GM18868 (cell line): ENCODE results near the gene STARD13.
A peak's percentile ranks its signal among the peaks of the same experiment; 100 is the strongest.

Experiments used
- ATAC-seq: cut with Tn5 transposase; IDR thresholded peaks from one replicate; pipeline ENCODE4 v1.9.1; 2021; ENCODE audit warnings: mild to moderate bottlenecking, moderate library complexity; ENCODE audit not compliant: unreplicated experiment

STARD13 gene

DNA sequence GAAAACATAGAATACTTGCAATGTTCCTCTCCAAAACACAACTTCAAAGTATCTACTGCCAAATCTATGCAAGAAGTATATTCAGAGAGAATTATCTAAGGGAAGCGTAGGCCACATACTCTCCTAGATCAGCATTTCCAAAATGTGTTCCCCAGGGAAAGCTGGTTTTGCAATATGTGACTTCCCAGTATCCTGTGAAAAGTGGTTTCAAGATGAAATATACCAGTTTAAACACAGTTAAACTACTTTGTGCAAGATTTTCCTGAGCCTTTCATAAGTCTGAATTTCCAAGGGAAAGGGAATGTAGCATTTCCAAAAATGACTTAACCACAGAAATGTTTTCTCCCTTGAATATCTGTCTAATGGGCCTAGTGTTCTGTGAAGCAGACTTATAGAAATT, 7.6 kb downstream of the STARD13 start:
- no peak for ATAC-seq

GRCh38 chr13:33277037-33277740, 8.4 kb downstream of the STARD13 start:
- ATAC-seq: no peak

GRCh38 chr13:33276570-33276969, 9.0 kb downstream of the STARD13 start:
- no peak for ATAC-seq

GRCh38 chr13:33275916-33276315, 9.6 kb downstream of the STARD13 start:
- ATAC-seq: no peak

- ATAC-seq: no peak
Measured at GRCh38 chr13:33274264-33274663, 11.3 kb downstream of the STARD13 start.

DNA sequence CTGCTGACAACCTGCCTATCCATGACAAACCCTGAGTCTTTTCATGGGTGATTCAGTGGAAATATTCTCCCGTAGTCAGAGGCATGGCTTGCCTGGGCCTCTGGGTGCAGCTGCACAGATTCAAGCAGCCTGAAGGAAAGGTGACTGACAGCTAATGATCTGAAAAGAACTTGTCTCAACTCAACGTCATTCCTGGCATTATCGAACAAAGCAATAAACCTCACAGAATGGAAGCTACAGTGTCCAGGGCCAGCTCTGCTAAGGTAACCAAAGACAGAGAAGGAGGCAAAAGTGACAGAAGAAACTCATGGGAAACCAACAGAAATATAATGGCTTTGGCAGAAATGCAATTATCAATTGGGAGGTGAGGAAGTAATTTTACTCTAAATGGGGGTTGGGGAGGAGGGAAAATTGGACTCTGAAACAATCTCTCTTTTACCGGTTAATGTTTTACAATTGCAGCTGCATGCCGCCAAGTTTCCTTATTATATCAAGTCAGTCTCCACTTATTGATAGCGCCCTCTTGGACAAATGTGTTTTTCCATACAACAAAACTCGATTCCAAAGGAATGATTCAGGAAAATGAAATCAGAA, 12.9 kb downstream of the STARD13 start:
- no peak for ATAC-seq

- no peak for ATAC-seq
Measured at GRCh38 chr13:33271759-33272158, 13.8 kb downstream of the STARD13 start.

- no peak for ATAC-seq
Measured at GRCh38 chr13:33270895-33271538, 14.5 kb downstream of the STARD13 start.

GRCh38 chr13:33265607-33266006, 19.9 kb downstream of the STARD13 start:
- no peak for ATAC-seq

- ATAC-seq: no peak
Measured at GRCh38 chr13:33265133-33265532, 20.4 kb downstream of the STARD13 start.

GRCh38 chr13:33264620-33264978, 21.0 kb downstream of the STARD13 start:
- ATAC-seq: no peak

GRCh38 chr13:33263976-33264619, 21.5 kb downstream of the STARD13 start:
- ATAC-seq: no peak

- ATAC-seq: no peak
Measured at GRCh38 chr13:33263484-33263883, 22.1 kb downstream of the STARD13 start.

- peak; percentile 51 for ATAC-seq
Measured at GRCh38 chr13:33262997-33263396, 22.6 kb downstream of the STARD13 start.

DNA sequence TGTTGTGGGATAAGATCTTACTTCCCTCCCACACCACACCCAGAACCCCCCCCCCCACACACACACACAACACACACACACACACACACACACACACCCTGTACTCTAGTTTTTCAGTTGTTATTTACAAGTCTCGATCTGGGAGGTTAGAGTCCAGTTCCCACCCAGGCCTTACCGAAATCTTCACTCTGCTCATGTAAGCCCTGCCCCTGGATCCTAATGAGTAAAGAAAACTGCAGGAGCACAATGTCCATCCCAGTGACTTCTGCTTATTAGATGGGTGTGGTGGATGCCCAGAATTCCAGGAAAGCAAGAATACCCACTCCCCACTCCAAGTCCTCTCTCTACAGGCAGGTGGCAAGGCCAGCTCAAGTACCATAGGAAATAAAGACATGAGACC, 23.0 kb downstream of the STARD13 start:
- no peak for ATAC-seq

DNA sequence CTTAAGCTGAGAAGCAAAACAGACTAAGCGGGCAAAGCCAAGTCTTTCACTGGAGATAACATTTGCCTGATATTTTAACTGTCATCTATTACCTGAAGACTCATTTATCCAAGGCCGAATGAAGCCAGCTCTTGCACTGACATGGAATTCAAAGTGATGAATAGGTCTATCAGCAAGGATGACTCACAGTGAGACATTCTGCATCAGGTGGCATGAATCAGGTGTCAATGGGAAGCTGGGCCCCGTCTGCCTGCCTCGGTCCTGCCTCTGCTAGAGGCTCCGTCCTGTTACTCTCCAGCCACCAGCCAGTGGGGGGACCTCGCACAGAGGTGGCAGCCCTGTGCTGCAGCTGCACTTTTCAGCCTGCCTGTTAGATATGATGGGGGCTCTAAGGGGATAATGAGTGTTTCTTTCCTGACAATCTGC, 23.5 kb downstream of the STARD13 start:
- no peak for ATAC-seq

- ATAC-seq: no peak
Measured at GRCh38 chr13:33261387-33262061, 24.0 kb downstream of the STARD13 start.

DNA sequence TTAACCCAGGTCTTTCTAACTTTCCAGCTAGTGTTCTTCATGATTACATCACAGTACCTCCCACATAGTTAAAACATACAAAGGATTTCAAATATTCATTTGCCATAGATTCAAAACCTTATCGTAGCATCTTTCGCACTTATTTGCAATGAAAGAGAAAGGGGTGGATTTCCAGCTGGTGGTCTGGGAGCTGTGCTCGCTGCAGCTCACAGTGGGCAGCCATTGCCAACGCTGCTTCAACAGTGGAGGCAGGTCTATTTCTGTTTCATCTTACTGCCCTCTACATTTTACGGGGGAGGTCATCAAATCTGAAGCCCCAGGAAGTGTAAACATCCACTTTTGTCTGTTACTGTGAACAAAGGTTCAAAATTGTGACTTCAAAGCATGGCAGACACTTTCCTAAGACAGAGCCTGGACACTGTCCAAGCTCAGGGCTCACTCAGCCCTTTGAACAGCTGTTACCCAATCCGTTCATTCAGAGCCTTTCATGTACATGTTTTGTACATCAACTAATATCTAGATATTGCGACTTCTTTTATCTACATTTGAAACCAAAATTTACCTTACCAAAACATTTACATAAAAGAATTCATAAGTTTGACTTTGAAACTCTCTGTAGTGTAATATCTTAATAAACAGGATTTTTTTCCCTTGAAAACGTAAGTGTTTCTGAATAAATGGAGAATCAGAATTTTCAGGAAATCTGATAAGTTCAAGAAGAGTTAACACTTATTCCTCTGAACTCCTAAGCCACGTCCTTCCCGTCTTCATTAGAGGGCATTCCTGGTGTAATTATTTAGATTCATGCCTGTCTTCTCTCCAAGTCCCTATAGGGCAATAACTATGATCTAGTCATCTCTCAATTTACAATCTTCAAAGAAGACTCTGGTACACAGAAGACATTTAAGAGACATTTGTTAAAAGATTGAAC, 25.1 kb downstream of the STARD13 start:
- ATAC-seq: no peak

GRCh38 chr13:33259296-33259695, 26.3 kb downstream of the STARD13 start:
- no peak for ATAC-seq

GRCh38 chr13:33258808-33259193, 26.8 kb downstream of the STARD13 start:
- no peak for ATAC-seq
